ENCODE results near the gene MUC5AC. TPM values are rescaled to one million over a fixed set of nuclear protein-coding genes. Genes with fewer than 3 reads are reported as not detected.
A peak's percentile ranks its signal among the peaks of the same experiment; 100 is the strongest.
"Not testable (repeated sequence)": the region's sequence is repeated elsewhere in the genome, so short reads cannot be mapped to it uniquely, and the experiment has no call there.

The MUC5AC gene
- total RNA-seq, 2 donors from 2014 or later: not detected

DNA sequence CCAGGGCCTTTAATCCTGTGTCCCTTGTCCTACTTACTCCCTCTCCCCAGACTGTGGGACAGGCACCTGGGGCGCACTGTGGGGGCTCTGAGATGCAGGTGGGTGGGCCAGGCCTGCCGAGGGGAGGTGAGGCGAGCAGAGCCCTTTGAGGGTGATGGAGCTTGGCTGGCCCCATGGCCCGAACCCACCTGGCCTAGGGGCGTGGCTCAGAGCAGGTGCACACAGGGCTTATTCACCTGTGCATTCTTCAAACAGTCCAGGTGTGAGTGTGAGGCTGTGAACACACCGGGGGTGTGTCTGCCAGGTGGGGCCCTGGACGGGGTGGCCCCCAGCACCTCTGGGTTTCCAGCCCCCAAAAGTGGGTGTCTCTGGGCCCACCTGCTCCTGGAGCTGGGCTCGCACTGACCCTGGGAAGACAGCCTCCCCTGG, 9.0 kb upstream of the MUC5AC start:
- Mint-ChIP-seq H3K4me3 (no peak overlapping the region), H3K36me3 (ENCODE audit: low read depth) (no peaks in the 10 kb centered on the region), H3K27ac (no peak overlapping the region), H3K4me1 (no peaks in the 10 kb centered on the region), H3K27me3 (no peaks in the 10 kb centered on the region)
- ATAC-seq: no peak
- H3K9me3 ChIP-seq (ENCODE audit: control insufficient read depth, low read length, poor library complexity, severe bottlenecking): no peaks in the 10 kb centered on the region
- DNase-seq: no peak

DNA sequence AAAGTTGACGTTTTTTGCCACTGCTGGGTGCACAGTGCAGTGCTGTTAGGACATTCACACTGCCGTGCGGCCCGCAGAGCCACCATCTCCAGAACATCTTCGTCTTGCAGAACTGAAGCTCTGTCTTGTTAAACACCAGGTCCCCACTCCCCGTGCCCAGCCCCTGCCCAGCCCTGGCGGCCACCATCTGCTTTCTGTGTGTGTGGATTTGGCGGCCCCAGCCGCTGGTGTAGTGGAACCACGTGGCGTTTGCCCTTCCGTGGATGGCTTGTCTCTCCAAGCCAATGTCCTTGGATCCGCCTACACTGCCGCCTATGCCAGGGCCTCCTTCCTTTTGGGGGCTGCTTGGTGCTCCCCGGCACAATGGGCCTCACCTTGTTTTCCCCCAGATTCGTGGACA, 8.2 kb upstream of the MUC5AC start:
- Mint-ChIP-seq H3K4me1 (no peaks in the 10 kb centered on the region), H3K36me3 (ENCODE audit: low read depth) (no peaks in the 10 kb centered on the region)

DNA sequence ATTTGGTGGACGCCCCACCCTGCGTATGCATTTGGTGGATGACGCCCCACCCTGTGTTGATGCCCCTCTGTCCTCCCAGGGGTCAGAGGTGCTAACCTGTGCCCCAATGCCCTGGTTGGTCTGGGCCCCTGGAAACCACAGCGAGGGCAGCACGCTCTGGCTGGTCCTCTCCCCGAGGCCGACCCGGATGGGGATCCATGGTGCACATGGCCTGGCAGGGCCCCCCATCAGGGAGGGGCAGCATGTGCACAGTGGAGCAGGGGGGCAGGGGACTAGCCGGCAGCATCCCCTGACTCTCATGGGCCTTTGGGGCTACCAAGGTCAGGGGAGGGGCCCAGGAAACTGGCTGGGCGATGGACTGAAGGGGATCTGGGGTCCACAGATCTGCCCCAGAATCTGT, 7.6 kb upstream of the MUC5AC start:
- DNase-seq (no peak), ATAC-seq (no peak)
- Mint-ChIP-seq H3K4me3 (no peak overlapping the region), H3K27ac (no peak overlapping the region), H3K36me3 (ENCODE audit: low read depth) (no peaks in the 10 kb centered on the region), H3K4me1 (no peaks in the 10 kb centered on the region), H3K27me3 (no peaks in the 10 kb centered on the region)
- H3K9me3 ChIP-seq (ENCODE audit: control insufficient read depth, low read length, poor library complexity, severe bottlenecking): no peaks in the 10 kb centered on the region

More for the DNA sequence above, 8.2 kb upstream of the MUC5AC start:
- Mint-ChIP-seq H3K27ac (no peak overlapping the region), H3K27me3 (no peaks in the 10 kb centered on the region), H3K4me3 (no peak overlapping the region)
- DNase-seq (no peak), ATAC-seq (no peak)
- H3K9me3 ChIP-seq (ENCODE audit: control insufficient read depth, low read length, poor library complexity, severe bottlenecking): no peaks in the 10 kb centered on the region

DNA sequence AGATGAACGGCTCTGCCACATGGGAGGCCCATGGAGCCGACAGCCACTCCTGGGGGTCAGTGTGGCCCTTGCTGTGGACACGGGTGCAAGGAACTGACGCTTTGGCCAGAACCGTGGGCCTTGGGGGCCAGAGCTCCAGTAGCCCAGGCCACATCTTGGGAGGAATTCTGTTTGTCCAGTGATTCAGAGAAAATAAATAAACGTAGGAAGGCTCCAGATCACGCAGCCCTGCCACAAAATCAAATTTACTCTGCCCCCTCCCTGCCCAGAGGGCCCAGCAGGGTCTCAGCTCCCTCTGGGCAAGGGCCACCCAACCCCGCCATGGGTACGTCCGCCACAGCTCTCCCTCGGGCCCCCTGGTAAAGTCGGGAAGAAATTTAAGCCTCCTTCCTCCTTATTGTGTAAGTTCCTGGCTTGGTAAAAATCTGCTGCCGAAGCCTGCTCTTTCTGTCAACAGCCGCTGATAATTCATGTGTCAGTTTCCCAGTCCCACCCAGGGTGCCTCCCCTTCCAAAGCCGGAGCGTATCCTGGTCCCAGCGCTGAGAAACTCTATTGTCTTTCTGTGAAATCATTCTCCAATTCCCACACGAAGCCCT, 6.9 kb upstream of the MUC5AC start:
- no peak for ATAC-seq
- Mint-ChIP-seq H3K36me3 (ENCODE audit: low read depth) (no peaks in the 10 kb centered on the region), H3K4me1 (no peaks in the 10 kb centered on the region), H3K27ac (no peak overlapping the region), H3K4me3 (no peak overlapping the region), H3K27me3 (no peaks in the 10 kb centered on the region)
- DNase-seq: no peak
- no peaks in the 10 kb centered on the region for H3K9me3 ChIP-seq (ENCODE audit: control insufficient read depth, low read length, poor library complexity, severe bottlenecking)

DNA sequence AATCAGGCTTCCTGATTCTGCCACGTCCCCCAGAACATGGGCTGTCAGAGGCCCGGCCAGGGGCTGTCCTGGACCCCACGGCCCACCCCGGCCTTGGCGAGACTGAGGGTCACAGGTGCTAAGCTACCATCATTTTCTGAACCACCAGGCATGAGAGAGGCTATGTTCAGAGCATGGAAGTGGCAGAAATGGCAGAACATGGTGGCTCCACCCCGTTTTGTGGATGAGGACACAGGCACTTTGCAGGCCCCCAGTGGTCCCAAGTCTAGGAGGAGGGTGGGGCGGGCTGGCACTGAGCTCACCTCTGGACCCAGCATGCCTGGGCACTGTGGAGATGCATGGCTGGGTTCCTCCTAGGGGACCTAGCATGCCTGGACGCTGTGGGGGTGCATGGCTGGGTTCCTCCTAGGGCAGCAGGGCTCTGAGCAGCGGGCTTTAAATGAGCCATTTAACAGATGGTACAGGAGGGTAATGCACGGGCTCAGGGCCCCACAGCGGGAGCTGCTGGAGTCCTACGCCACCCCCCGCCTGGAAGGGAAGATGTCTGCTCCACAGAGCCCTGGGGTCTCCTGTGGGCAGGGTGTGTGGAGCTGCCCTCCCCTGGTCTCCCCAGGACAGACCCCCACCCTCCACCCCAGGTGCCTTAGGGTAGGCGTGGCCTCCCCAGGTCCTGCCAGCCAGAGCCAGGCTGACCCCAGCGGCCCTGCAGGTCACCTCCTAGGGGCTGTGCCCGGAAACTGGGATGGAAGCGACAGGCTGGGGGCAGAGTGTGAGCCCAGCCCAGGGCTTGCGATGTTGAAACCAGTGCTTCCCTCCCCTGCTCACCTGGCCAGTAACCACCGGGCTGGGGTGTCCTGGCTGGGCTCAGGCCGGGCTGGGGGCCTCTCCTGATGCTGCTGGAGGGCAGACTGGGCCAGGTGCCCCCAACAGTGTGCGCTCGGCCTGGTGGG, 6.1 kb upstream of the MUC5AC start:
- no peak overlapping the region for H3K27ac Mint-ChIP-seq
- no peaks in the 10 kb centered on the region for H3K27me3 Mint-ChIP-seq
- H3K36me3 Mint-ChIP-seq (ENCODE audit: low read depth): no peaks in the 10 kb centered on the region
- H3K4me3 Mint-ChIP-seq: no peak overlapping the region
- ATAC-seq: no peak
- H3K4me1 Mint-ChIP-seq: no peaks in the 10 kb centered on the region
- no peaks in the 10 kb centered on the region for H3K9me3 ChIP-seq (ENCODE audit: control insufficient read depth, low read length, poor library complexity, severe bottlenecking)
- DNase-seq: no peak

DNA sequence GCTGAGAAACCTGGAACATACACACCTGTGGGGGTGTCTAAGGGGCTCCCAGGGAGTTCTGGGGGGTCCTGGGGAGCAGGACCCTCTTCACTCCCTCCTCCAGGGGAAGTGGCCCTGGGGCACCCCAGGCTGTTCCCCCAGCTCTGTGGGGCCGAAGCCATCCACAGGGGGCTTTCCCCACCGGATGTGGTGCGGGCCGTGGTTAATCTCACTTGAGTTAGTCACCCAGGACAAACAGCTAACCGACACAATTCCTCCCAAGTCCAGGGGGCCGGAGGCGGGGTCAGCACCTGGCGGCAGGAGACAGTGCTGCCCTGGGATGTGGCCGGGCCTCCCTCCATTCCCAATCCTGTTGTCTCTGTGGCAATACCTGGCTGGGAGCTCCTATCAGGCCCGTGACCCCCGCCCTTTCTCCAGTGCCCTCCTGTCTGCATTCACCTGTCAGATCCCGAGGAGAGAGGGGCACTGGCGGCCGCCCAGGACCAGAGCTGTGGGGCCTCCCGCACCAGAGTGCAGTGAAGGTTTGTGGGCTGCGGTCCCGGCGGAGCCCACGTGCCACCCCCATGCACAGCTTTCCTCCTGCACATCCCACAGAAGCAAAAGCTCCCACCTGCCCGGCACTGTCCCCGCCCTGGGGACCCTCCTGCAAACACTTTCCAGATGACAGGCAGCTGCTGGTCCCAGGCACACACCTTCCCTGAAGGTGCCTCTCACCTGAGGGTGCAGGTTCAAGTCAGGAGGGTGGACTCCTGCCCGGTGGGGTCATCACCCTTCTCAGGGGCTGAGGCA, 5.2 kb upstream of the MUC5AC start:
- H3K36me3 Mint-ChIP-seq (ENCODE audit: low read depth): no peaks in the 10 kb centered on the region
- ATAC-seq: no peak
- no peaks in the 10 kb centered on the region for H3K9me3 ChIP-seq (ENCODE audit: control insufficient read depth, low read length, poor library complexity, severe bottlenecking)
- H3K27ac Mint-ChIP-seq: no peak overlapping the region
- no peaks in the 10 kb centered on the region for H3K27me3 Mint-ChIP-seq
- no peaks in the 10 kb centered on the region for H3K4me1 Mint-ChIP-seq
- no peak for DNase-seq
- no peak overlapping the region for H3K4me3 Mint-ChIP-seq

DNA sequence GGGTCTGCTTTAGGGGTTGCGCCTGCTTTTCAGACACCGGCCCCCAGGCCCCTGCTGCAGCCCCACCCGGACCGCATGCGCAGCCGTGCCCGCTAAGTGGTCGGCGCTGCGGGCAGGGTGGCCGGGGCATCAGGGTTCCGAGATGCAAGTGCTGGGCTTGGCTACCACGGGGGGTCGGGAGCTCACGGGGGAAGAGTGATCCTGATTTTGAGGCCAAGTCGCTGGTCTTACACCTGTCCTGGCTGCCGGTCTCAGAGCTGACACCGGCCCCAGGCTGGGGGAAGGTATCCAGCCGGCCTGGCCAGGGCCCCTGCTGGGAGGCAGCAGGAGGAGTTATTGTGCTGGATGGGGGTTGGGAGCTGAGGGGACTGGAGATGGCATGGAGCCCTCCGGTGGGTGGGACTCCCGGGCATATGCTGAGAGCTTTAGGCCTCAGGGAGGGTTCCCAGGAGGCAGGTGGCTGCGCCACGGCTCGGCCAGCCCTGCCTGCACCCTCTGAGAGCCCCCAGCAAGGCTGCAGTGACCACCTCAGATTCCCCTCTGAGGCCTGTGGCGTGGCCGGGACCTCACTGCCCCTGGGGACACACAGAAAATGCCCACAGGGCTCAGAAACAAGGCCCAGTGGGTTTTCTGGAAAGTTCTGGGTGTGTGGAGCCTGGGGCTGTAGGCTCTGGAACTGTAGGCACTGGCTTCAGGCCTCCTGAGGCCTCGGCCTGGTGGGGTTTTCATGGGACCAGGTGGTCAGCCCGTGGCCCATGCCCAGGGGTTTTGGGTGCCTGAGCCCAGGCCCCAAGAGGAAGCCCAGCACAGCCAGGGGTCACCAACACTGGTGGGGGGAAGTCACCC, 4.4 kb upstream of the MUC5AC start:
- ATAC-seq (no peak), DNase-seq (no peak)
- Mint-ChIP-seq H3K4me3 (no peak overlapping the region), H3K36me3 (ENCODE audit: low read depth) (no peaks in the 10 kb centered on the region), H3K27ac (no peak overlapping the region), H3K4me1 (no peaks in the 10 kb centered on the region), H3K27me3 (no peaks in the 10 kb centered on the region)
- H3K9me3 ChIP-seq (ENCODE audit: control insufficient read depth, low read length, poor library complexity, severe bottlenecking): no peaks in the 10 kb centered on the region

DNA sequence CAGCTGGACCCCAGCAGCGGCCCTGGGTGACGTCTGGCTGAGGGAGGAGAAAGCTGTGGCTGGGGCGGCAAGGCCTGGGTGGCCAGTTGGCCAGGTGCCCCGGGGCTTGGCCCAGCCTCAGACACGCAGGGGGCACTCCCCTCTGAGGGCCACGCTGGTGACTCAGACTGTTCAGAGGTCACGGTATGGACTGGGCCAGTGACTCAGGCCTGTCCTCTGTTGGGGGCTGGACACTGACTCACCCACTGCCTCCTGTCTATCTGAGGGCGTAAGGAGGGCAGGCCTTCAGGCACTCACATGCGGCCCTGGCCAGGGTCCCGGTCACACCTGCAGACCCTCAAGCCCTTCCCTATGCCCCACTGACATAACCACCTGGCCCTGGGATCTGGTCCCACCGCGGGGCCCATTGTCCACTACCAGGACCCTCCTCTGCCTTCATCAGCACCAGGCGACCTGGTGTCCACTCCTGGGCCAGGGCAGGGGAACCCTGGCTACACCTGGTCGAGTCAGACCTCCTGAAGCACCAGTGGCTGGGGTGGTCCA, 3.7 kb upstream of the MUC5AC start:
- no peak overlapping the region for H3K4me3 Mint-ChIP-seq
- H3K9me3 ChIP-seq (ENCODE audit: control insufficient read depth, low read length, poor library complexity, severe bottlenecking): no peaks in the 10 kb centered on the region
- ATAC-seq: peak; percentile 35

DNA sequence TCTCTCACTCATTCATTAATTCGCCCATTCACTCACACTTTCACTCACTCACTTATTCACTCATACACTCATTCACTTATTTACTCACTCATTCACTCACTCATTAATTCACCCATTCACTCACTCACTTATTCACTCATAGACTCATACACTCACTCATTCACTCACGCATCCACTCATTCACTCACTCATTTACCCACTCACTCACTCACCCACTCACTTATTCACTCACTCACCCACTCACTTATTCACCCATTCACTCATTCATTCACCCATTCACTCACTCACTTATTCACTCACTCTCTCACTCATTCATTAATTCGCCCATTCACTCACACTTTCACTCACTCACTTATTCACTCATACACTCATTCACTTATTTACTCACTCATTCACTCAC, 3.1 kb upstream of the MUC5AC start:
- not testable (repeated sequence) for H3K4me3 Mint-ChIP-seq; H3K4me1 Mint-ChIP-seq; H3K9me3 ChIP-seq (ENCODE audit: control insufficient read depth, low read length, poor library complexity, severe bottlenecking); H3K27me3 Mint-ChIP-seq; ATAC-seq; H3K27ac Mint-ChIP-seq; H3K36me3 Mint-ChIP-seq (ENCODE audit: low read depth); DNase-seq

More for the DNA sequence above, 3.7 kb upstream of the MUC5AC start:
- Mint-ChIP-seq H3K27ac (no peak overlapping the region), H3K27me3 (no peaks in the 10 kb centered on the region), H3K36me3 (ENCODE audit: low read depth) (no peaks in the 10 kb centered on the region), H3K4me1 (no peaks in the 10 kb centered on the region)
- no peak for DNase-seq

DNA sequence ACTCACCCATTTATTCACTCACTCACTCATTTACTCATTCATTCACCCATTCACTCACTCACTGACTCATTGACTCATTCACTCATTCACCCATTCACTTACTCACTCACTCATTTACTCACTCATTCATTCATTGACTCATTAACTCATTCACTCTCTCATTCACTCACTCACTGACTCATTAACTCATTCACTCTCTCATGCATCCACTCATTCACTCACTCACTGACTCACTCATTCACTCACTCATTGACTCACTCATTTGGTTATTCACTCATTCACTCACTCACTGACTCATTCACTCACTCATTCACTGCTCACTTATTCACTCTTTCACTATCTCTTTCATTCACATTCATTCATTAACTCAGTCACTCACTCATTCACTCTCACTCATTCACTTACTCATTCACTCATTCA, 2.5 kb upstream of the MUC5AC start:
- Mint-ChIP-seq H3K36me3 (ENCODE audit: low read depth) (no peaks in the 10 kb centered on the region), H3K27ac (no peak overlapping the region), H3K4me1 (no peaks in the 10 kb centered on the region), H3K4me3 (no peak overlapping the region), H3K27me3 (no peaks in the 10 kb centered on the region)
- ATAC-seq: no peak
- H3K9me3 ChIP-seq (ENCODE audit: control insufficient read depth, low read length, poor library complexity, severe bottlenecking): no peaks in the 10 kb centered on the region
- DNase-seq: no peak

DNA sequence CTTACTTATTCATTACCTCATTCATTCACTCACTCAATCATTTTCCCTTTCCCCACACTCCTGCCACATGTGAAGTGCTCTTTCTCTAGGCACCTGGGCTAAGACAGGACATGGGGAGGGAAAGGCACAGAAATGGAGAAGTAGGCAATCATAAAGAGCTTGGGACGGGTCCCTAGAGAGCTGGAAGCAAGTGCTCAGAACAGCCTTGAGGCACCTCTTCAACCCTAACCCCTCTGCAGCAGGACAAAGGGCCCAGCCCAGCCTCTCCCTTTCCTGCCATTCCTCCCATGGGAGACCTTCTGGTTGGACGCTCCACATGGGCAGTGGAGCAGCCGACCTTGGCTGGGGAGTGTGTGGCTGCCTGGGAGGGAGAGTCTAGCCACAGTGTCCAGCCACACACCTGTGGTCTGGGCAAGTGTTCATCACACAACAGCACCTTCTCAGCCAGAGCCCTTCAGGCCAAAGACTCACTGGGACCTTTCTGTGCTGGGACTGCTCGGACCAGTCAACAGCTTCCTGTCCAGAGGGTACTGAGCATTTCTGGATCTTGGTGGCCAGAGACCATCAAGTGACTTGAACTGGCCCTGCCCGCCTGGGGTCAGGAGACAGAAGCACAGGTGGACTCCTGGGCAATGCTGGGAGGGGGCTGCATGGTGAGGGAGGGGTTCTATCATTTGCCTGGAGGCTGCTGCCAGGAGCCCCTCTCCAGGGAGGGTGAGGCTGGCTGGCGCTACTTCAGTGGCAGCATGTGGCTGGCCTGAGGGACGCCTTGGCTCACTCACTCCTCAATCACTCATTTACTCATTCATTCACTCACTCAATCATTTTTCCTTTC, 1.0 kb upstream of the MUC5AC start:
- H3K4me3 Mint-ChIP-seq: no peak overlapping the region
- no peak for DNase-seq
- H3K4me1 Mint-ChIP-seq: no peaks in the 10 kb centered on the region
- no peak for ATAC-seq
- H3K27ac Mint-ChIP-seq: no peak overlapping the region
- no peaks in the 10 kb centered on the region for H3K27me3 Mint-ChIP-seq
- H3K36me3 Mint-ChIP-seq (ENCODE audit: low read depth): no peaks in the 10 kb centered on the region
- H3K9me3 ChIP-seq (ENCODE audit: control insufficient read depth, low read length, poor library complexity, severe bottlenecking): no peaks in the 10 kb centered on the region

DNA sequence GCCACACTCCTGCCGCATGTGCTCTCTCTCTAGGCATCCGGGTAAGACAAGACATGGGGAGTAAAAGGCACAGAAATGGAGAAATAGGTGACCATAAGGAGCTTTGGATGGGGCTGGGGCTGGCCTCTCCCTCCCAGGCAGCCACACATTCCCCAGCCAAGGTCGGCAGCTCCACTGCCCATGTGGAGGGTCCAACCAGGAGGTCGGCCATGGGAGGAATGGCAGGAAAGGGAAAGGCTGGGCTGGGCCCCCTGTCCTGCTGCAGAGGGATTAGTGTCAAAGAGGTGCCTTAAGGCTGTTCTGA, 460 bp upstream of the MUC5AC start:
- DNase-seq (no peak), ATAC-seq (no peak)
- Mint-ChIP-seq H3K4me3 (no peak overlapping the region), H3K27me3 (no peaks in the 10 kb centered on the region), H3K36me3 (ENCODE audit: low read depth) (no peaks in the 10 kb centered on the region), H3K4me1 (no peaks in the 10 kb centered on the region), H3K27ac (no peak overlapping the region)
- H3K9me3 ChIP-seq (ENCODE audit: control insufficient read depth, low read length, poor library complexity, severe bottlenecking): no peaks in the 10 kb centered on the region
